GM12891 (cell line): ENCODE data around the gene RBMXL2.

ENCODE experiments used
- POLR2A ChIP-seq: IDR thresholded peaks from 2 replicates; pipeline ENCODE4 v1.6.1; 2011; ENCODE audit warnings: low read depth, low read length, control low read depth
- POLR2AphosphoS5 ChIP-seq: IDR thresholded peaks from 2 replicates; pipeline ENCODE4 v1.6.1; 2011; ENCODE audit warnings: low read depth, low read length, control low read depth
- POU2F2 ChIP-seq: IDR thresholded peaks from 2 replicates; pipeline ENCODE4 v1.6.1; 2011; ENCODE audit warnings: low read depth, mild to moderate bottlenecking, control low read depth, low read length, moderate library complexity
- SPI1 ChIP-seq: IDR thresholded peaks from 2 replicates; pipeline ENCODE4 v1.6.1; 2011; ENCODE audit warnings: low read depth, low read length, control low read depth
- TAF1 ChIP-seq: IDR thresholded peaks from 2 replicates; pipeline ENCODE4 v1.6.1; 2011; ENCODE audit warnings: low read depth, low read length, control low read depth

- TF ChIP-seq TAF1 (no peak), SPI1 (no peak), POLR2A (no peak), POLR2AphosphoS5 (no peak), POU2F2 (no peak)
Measured at GRCh38 chr11:7089328-7090251, 792 bp downstream of the RBMXL2 start.
